GM11168 (cell line): Measurements from ENCODE around the gene VGLL4.

Experiments
- in situ Hi-C: fragments of 300-500 bp; cut with MboI; formaldehyde crosslinking; loops from one replicate; pipeline ENCODE4 v1.12.0; 2022; ENCODE audit warnings: low sequenced_read_pairs; ENCODE audit not compliant: unreplicated experiment

The VGLL4 gene

GRCh38 chr3:11654166-11654565 is 10.5 kb upstream of the VGLL4 start:
- in situ Hi-C loops, result loop anchor here (25.0 kb wide), 1 partner anchor 417 kb away; no protein-coding TSS in a partner anchor

GRCh38 chr3:11653298-11654055 is 9.8 kb upstream of the VGLL4 start:
- in situ Hi-C loops, result loop anchor here (25.0 kb wide), 1 partner anchor 416 kb away; no protein-coding TSS in a partner anchor

GRCh38 chr3:11651900-11652299 is 8.2 kb upstream of the VGLL4 start:
- in situ Hi-C loops, result loop anchor here (25.0 kb wide), 1 partner anchor 415 kb away; no protein-coding TSS in a partner anchor

- in situ Hi-C loops, result loop anchor here (25.0 kb wide), 1 partner anchor 414 kb away; no protein-coding TSS in a partner anchor
These were observed 7.8 kb upstream of the VGLL4 start for GRCh38 chr3:11651477-11651876.

GRCh38 chr3:11650391-11650790 is 6.7 kb upstream of the VGLL4 start:
- in situ Hi-C loops, result loop anchor here (25.0 kb wide), 1 partner anchor 413 kb away; no protein-coding TSS in a partner anchor

- in situ Hi-C loops, result no loop called here
These were observed 5.0 kb upstream of the VGLL4 start for GRCh38 chr3:11648735-11649134.

GRCh38 chr3:11643201-11643603 is 513 bp downstream of the VGLL4 start:
- in situ Hi-C loops, result no loop called here

GRCh38 chr3:11642431-11643191 is 1.1 kb downstream of the VGLL4 start:
- in situ Hi-C loops, result no loop called here

GRCh38 chr3:11641683-11642430 is 1.9 kb downstream of the VGLL4 start:
- in situ Hi-C loops, result no loop called here

- in situ Hi-C loops, result no loop called here
These were observed 2.4 kb downstream of the VGLL4 start for GRCh38 chr3:11641316-11641682.

- in situ Hi-C loops, result no loop called here
These were observed 3.6 kb downstream of the VGLL4 start for GRCh38 chr3:11640009-11640673.

GRCh38 chr3:11638495-11639358 is 5.0 kb downstream of the VGLL4 start:
- in situ Hi-C loops, result no loop called here

- in situ Hi-C loops, result no loop called here
These were observed 5.7 kb downstream of the VGLL4 start for GRCh38 chr3:11637901-11638458.

- in situ Hi-C loops, result no loop called here
These were observed 7.3 kb downstream of the VGLL4 start for GRCh38 chr3:11636394-11636770.

- in situ Hi-C loops, result no loop called here
These were observed 7.9 kb downstream of the VGLL4 start for GRCh38 chr3:11635680-11636393.

GRCh38 chr3:11634974-11635612 is 8.6 kb downstream of the VGLL4 start:
- in situ Hi-C loops, result no loop called here

GRCh38 chr3:11634081-11634635 is 9.6 kb downstream of the VGLL4 start:
- in situ Hi-C loops, result no loop called here

GRCh38 chr3:11632966-11633365 is 10.7 kb downstream of the VGLL4 start:
- in situ Hi-C loops, result no loop called here
